AG04449 (cell line): Measurements from ENCODE around the gene GDF7.

Source experiments
- CTCF ChIA-PET: fragments of 350-600 bp; formaldehyde crosslinking; extraction: SDS; loops from one replicate; lab custom pipeline; 2021; ENCODE audit warnings: antibody characterized with exemption; lab: Yijun Ruan, JAX
- POLR2A ChIA-PET: fragments of 400-600, 350-600 bp; formaldehyde crosslinking; extraction: SDS; loops from one replicate; lab custom pipeline; 2020; ENCODE audit warnings: antibody characterized with exemption, inconsistent platforms; lab: Yijun Ruan, JAX
- DNase-seq: peaks from one replicate; pipeline ENCODE4 v3.0.0-alpha.2; 2010; ENCODE audit warnings: low read depth, low spot score
- H3K4me3 ChIP-seq: 2 replicates; pipeline ENCODE4 v1.5.1; 2011; ENCODE audit warnings: low read depth, mild to moderate bottlenecking, control low read depth, low read length
- TF ChIP-seq, protein P1 (sequence below): IDR thresholded peaks from one replicate; pipeline ENCODE4 v1.5.1; 2011; ENCODE audit warnings: mild to moderate bottlenecking, moderate library complexity, low read length, control low read depth, inconsistent platforms; ENCODE audit not compliant: insufficient read depth; ENCODE audit errors: missing control alignments

The GDF7 gene

DNA sequence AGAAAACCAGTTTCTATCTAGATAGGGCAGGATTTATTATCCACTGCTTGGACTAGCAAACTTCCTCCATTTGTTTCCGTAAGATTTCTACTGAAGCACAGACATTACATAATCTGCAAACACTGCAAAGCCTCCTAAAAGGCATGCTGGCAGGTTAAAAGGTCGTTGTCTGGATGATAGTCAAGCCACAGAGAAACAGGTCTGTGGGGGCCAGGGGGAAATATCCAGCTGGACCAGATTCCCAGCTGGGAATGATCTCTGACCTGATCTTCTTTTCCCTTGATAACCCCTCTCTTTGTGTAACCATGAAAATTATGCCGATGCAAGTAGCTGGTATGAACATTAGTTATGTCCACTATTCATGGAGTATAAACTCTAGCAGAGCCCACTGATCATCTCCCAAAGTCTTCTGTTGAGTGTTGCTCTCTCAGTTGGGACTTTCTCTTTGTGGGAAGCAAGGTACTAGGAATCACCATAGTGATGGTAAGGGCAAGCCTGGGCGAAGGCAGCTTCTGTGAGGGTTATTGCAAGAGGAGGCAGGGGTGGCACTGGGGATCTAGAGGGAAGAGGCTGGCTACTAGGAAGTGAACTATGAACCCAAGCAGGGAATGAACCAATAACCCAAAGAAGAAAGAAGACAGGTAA, 61.3 kb downstream of the GDF7 start:
- DNase-seq = no peak
- CTCF ChIA-PET = interaction anchor here (2.1 kb wide), 1 partner anchor 76 kb away, joined by 7 read pairs; no protein-coding TSS in a partner anchor
- POLR2A ChIA-PET = no interaction called here
- TF ChIP-seq, protein P1, sequence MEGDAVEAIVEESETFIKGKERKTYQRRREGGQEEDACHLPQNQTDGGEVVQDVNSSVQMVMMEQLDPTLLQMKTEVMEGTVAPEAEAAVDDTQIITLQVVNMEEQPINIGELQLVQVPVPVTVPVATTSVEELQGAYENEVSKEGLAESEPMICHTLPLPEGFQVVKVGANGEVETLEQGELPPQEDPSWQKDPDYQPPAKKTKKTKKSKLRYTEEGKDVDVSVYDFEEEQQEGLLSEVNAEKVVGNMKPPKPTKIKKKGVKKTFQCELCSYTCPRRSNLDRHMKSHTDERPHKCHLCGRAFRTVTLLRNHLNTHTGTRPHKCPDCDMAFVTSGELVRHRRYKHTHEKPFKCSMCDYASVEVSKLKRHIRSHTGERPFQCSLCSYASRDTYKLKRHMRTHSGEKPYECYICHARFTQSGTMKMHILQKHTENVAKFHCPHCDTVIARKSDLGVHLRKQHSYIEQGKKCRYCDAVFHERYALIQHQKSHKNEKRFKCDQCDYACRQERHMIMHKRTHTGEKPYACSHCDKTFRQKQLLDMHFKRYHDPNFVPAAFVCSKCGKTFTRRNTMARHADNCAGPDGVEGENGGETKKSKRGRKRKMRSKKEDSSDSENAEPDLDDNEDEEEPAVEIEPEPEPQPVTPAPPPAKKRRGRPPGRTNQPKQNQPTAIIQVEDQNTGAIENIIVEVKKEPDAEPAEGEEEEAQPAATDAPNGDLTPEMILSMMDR = no peak
- H3K4me3 ChIP-seq = no peak overlapping the region
